CD4-positive, alpha-beta memory T cell (primary cell): ENCODE results near the gene PSMD13. TPM values are rescaled to one million over a fixed set of nuclear protein-coding genes. Genes with fewer than 3 reads are reported as not detected.

Experiments
- CTCF ChIA-PET: fragments of 350-600 bp; sonication (Branson Sonifier 250); formaldehyde crosslinking; loops from one replicate; lab custom pipeline; 2021; ENCODE audit warnings: inconsistent platforms; ENCODE audit not compliant: partially characterized antibody; lab: Charles Lee
- POLR2A ChIA-PET: fragments of 350-600 bp; sonication (Branson Sonifier 250); formaldehyde crosslinking; loops from one replicate; lab custom pipeline; 2021; ENCODE audit not compliant: partially characterized antibody; lab: Charles Lee
- DNase-seq, 5 donors: peaks; one replicate each; pipeline versions ENCODE4 v3.0.0 to v3.0.0-alpha.2; 2020 to 2022; ENCODE audit warnings: mixed read lengths in 1 of 5
- H3K27ac ChIP-seq: one replicate; pipeline ENCODE4 v1.7.0; 2013; ENCODE audit warnings: low read depth, low read length
- H3K27me3 ChIP-seq: 2 replicates; pipeline ENCODE4 v1.7.0; 2013; ENCODE audit warnings: mild to moderate bottlenecking, low read length, moderate library complexity; ENCODE audit not compliant: insufficient read depth
- H3K36me3 ChIP-seq: 2 replicates; pipeline ENCODE4 v1.7.0; 2013; ENCODE audit warnings: mild to moderate bottlenecking, low read length, moderate library complexity; ENCODE audit not compliant: insufficient read depth
- H3K4me1 ChIP-seq: 2 replicates; pipeline ENCODE4 v1.7.0; 2013; ENCODE audit warnings: mild to moderate bottlenecking, low read length, moderate library complexity; ENCODE audit not compliant: insufficient read depth
- H3K4me3 ChIP-seq, 2 donors: one replicate each; pipeline ENCODE4 v1.7.0; 2013; ENCODE audit warnings: low read length in 2 of 2, mild to moderate bottlenecking in 1 of 2
- H3K9me3 ChIP-seq, 2 donors: one replicate each; pipeline ENCODE4 v1.7.0; 2013; ENCODE audit warnings: low read length in 2 of 2, control low read depth in 1 of 2; ENCODE audit not compliant: control insufficient read depth in 1 of 2
- H3K27ac Mint-ChIP-seq, 7 donors: one replicate each; pipeline ENCODE4 v1.8.0; 2020 to 2021; ENCODE audit warnings: mixed read lengths in 7 of 7, mild to moderate bottlenecking in 6 of 7, inconsistent platforms in 3 of 7, moderate library complexity in 3 of 7
- H3K27me3 Mint-ChIP-seq, 2 donors: one replicate each; pipeline ENCODE4 v1.8.0; 2020 to 2021; ENCODE audit warnings: mixed read lengths in 2 of 2
- H3K36me3 Mint-ChIP-seq, 2 donors: one replicate each; pipeline ENCODE4 v1.8.0; 2020 to 2021; ENCODE audit warnings: mixed read lengths in 2 of 2, inconsistent platforms in 1 of 2, mild to moderate bottlenecking in 1 of 2
- H3K4me1 Mint-ChIP-seq, 4 donors: one replicate each; pipeline ENCODE4 v1.8.0; 2020 to 2021; ENCODE audit warnings: mixed read lengths in 4 of 4, mild to moderate bottlenecking in 1 of 4
- H3K4me3 Mint-ChIP-seq, 8 donors: one replicate each; pipeline ENCODE4 v1.8.0; 2020 to 2021; ENCODE audit warnings: mixed read lengths in 8 of 8, mild to moderate bottlenecking in 7 of 8, moderate library complexity in 6 of 8, inconsistent platforms in 3 of 8
- H3K9me3 Mint-ChIP-seq, 8 donors: one replicate each; pipeline ENCODE4 v1.8.0; 2020 to 2021; ENCODE audit warnings: mixed read lengths in 8 of 8, mild to moderate bottlenecking in 5 of 8, inconsistent platforms in 3 of 8, moderate library complexity in 1 of 8
- intact Hi-C: fragments of 100-400 bp; cut with micrococcal nuclease; formaldehyde crosslinking; loops from one replicate; pipeline ENCODE4 v1.15.1; 2023
- polyA plus RNA-seq, 2 donors: library from polyadenylated mRNA; unstranded; fragments of 300-500 nt; fragmentation: Illumina TruSeq; gene quantifications; one replicate each; pipeline ENCODE4 v1.2.3, GENCODE V29; 2021
- total RNA-seq, 2 experiments: library from RNA; stranded (reverse); gene quantifications; one replicate each; pipeline ENCODE4 v1.2.3, GENCODE V29; 2021

The PSMD13 gene
- total and polyA plus RNA-seq, 4 experiments from 2014 or later: 99.9 to 247 (median 143) TPM

GRCh38 chr11:270451-271318, 33.9 kb downstream of the PSMD13 start:
- no peaks in the 10 kb centered on the region for H3K36me3 ChIP-seq
- H3K4me1 Mint-ChIP-seq: peaks cover 20 to 39% (median 31%) of the 10 kb centered on the region in 4 donors
- no peak overlapping the region for H3K4me3 Mint-ChIP-seq
- H3K9me3 Mint-ChIP-seq: peaks cover 0 to 1% (median 0%) of the 10 kb centered on the region in 8 donors
- intact Hi-C loops: no loop called here
- peaks cover 25% of the 10 kb centered on the region for H3K4me1 ChIP-seq
- no peak overlapping the region for H3K27ac ChIP-seq
- no peak for DNase-seq
- H3K4me3 ChIP-seq: no peak overlapping the region
- H3K36me3 Mint-ChIP-seq: peaks cover 0 to 1% of the 10 kb centered on the region in 2 donors
- POLR2A ChIA-PET: interaction anchor here (0.6 to 12.0 kb wide), 7 partner anchors 8 to 85 kb away, joined by 3 to 549 read pairs (median 3); partner anchors contain the start of genes NLRP6 and PGGHG
- peak overlapping the region in 5 of 7 donors; percentile 42 to 99 (median 78) for H3K27ac Mint-ChIP-seq
- no peaks in the 10 kb centered on the region for H3K27me3 ChIP-seq
- CTCF ChIA-PET: interaction anchor here (1.0 kb wide), 1 partner anchor 10 kb away, joined by 3 read pairs; no protein-coding TSS in a partner anchor
- no peaks in the 10 kb centered on the region for H3K9me3 ChIP-seq
- no peaks in the 10 kb centered on the region for H3K27me3 Mint-ChIP-seq

DNA sequence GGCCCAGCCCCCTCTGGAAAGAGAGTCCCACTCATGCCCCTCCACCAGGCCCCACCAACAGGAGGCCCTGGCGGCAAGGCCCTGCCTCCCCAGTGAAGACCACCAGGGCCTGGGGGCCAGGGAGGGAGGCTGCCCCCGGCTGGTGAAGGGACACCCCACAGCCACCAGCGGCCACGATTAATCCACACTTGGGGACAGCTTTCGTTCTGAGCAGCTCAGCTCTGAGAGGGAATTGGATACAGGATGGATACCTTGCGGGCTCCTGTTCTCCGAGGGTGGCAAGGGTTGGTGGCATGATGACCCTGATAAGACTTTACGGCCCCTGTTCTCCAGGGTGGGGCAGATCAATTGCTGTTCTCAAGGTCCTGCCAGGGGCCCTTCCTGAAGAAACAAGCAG, 34.5 kb downstream of the PSMD13 start:
- Histone ChIP-seq H3K27ac (no peak overlapping the region), H3K4me1 (peaks cover 25% of the 10 kb centered on the region), H3K27me3 (no peaks in the 10 kb centered on the region), H3K36me3 (no peaks in the 10 kb centered on the region), H3K4me3 (no peak overlapping the region), H3K9me3 (no peaks in the 10 kb centered on the region)
- Mint-ChIP-seq H3K27ac (no peak overlapping the region), H3K36me3 (peaks cover 1 to 5% of the 10 kb centered on the region in 2 donors), H3K27me3 (no peaks in the 10 kb centered on the region), H3K4me1 (peaks cover 20 to 39% (median 31%) of the 10 kb centered on the region in 4 donors), H3K9me3 (peaks cover 0 to 3% (median under 1%) of the 10 kb centered on the region in 8 donors), H3K4me3 (no peak overlapping the region)
- ChIA-PET POLR2A (interaction anchor here (0.6 to 12.0 kb wide), 6 partner anchors 8 to 84 kb away, joined by 3 to 549 read pairs (median 3); partner anchors contain the start of genes NLRP6, PGGHG, PSMD13 and SIRT3), CTCF (interaction anchor here (1.0 kb wide), 1 partner anchor 10 kb away, joined by 3 read pairs; no protein-coding TSS in a partner anchor)
- no peak for DNase-seq
- intact Hi-C loops: no loop called here

DNA sequence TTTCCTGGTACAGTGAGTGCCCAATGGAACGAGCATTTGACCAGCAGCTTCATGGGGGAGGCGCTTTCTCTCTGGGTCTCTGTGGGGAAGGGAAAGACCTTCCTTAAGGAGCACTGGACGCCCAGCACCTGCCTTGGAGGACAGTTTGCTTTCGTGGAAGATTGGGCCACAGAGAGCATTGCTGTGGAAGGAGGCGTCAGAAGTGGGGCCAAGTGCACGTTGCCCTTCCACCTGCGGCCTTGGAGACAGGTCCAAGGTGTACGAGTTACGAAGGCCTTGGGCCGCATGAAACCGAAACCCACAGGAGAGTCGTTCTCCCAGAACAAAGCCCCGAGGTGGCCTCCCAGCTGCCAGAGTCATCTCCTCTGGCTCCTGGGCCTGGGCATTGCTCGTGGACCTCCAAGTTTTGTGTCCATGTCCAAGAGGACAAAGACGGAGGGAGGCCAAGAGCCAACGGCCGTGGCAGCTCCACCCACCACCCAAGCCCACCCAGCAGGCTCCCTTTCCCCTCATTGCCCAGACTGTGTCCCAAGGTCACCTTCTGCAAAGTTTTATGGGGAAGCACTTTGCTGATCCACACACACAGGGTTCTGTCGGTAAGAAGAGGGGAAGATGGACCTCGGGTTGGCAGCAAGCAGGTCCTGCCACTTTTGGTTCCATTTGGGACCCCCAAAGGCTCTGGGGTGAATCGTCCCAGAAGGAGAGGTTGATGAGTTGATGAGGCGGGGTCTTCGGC, 35.6 kb downstream of the PSMD13 start:
- no peaks in the 10 kb centered on the region for H3K27me3 Mint-ChIP-seq
- no peak overlapping the region for H3K27ac ChIP-seq
- H3K9me3 ChIP-seq: no peaks in the 10 kb centered on the region
- no peaks in the 10 kb centered on the region for H3K36me3 ChIP-seq
- H3K4me3 Mint-ChIP-seq: no peak overlapping the region
- H3K4me1 Mint-ChIP-seq: peaks cover 18 to 40% (median 32%) of the 10 kb centered on the region in 4 donors
- peaks cover 0 to 9% (median under 1%) of the 10 kb centered on the region in 8 donors for H3K9me3 Mint-ChIP-seq
- peaks cover 4 to 10% of the 10 kb centered on the region in 2 donors for H3K36me3 Mint-ChIP-seq
- CTCF ChIA-PET: interaction anchor here (0.5 to 1.0 kb wide), 2 partner anchors 9 to 15 kb away, joined by 3 read pairs; no protein-coding TSS in a partner anchor
- H3K27me3 ChIP-seq: no peaks in the 10 kb centered on the region
- no peak overlapping the region for H3K4me3 ChIP-seq
- H3K4me1 ChIP-seq: peaks cover 25% of the 10 kb centered on the region
- peak overlapping the region in 5 of 7 donors; percentile 22 to 72 (median 42) for H3K27ac Mint-ChIP-seq
- no peak for DNase-seq
- POLR2A ChIA-PET: interaction anchor here (1.0 to 12.0 kb wide), 2 partner anchors 12 to 36 kb away, joined by 3 to 549 read pairs; partner anchors contain the start of genes NLRP6, PGGHG, PSMD13 and SIRT3
- intact Hi-C loops: no loop called here

DNA sequence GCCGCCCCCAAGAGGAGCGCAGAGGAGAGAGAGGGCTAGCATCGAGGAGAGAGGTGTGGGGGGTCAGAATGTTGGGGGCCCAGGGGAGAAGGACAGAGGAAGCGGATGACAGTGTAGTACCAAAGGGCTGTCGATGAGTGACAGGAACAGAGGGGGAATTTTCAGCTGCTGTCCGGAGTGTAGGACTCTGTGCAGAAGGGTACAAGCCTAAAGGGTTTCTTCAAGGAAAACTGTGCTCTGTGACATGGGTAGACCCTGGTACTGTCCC, 36.1 kb downstream of the PSMD13 start:
- peaks cover 0 to 9% (median under 1%) of the 10 kb centered on the region in 8 donors for H3K9me3 Mint-ChIP-seq
- POLR2A ChIA-PET: interaction anchor here (12.0 kb wide), 1 partner anchor 12 kb away, joined by 549 read pairs; the partner anchor contains the start of genes NLRP6 and PGGHG
- CTCF ChIA-PET: no interaction called here

GRCh38 chr11:276219-276618, 39.4 kb downstream of the PSMD13 start:
- Mint-ChIP-seq H3K27me3 (no peaks in the 10 kb centered on the region), H3K4me3 (no peak overlapping the region), H3K4me1 (peaks cover 13 to 36% (median 25%) of the 10 kb centered on the region in 4 donors), H3K27ac (peak overlapping the region in 2 of 7 donors; percentile 74 to 80), H3K36me3 (peaks cover 6 to 14% of the 10 kb centered on the region in 2 donors), H3K9me3 (peaks cover 0 to 9% (median 2%) of the 10 kb centered on the region in 8 donors)
- no peak for DNase-seq
- Histone ChIP-seq H3K9me3 (no peaks in the 10 kb centered on the region), H3K4me1 (peaks cover 37% of the 10 kb centered on the region), H3K27me3 (no peaks in the 10 kb centered on the region), H3K27ac (no peak overlapping the region), H3K36me3 (no peaks in the 10 kb centered on the region), H3K4me3 (no peak overlapping the region)
- POLR2A ChIA-PET: interaction anchor here (0.7 to 12.0 kb wide), 4 partner anchors 8 to 70 kb away, joined by 3 to 549 read pairs (median 4); partner anchors contain the start of genes NLRP6 and PGGHG
- intact Hi-C loops: no loop called here
- CTCF ChIA-PET: interaction anchor here (1.1 to 2.0 kb wide), 3 partner anchors 26 to 39 kb away, joined by 4 to 7 read pairs (median 4); no protein-coding TSS in a partner anchor

More for the DNA sequence above, 36.1 kb downstream of the PSMD13 start:
- H3K27me3 ChIP-seq: no peaks in the 10 kb centered on the region
- intact Hi-C loops: no loop called here
- peaks cover 25% of the 10 kb centered on the region for H3K4me1 ChIP-seq
- H3K27me3 Mint-ChIP-seq: no peaks in the 10 kb centered on the region
- H3K27ac ChIP-seq: no peak overlapping the region
- peaks cover 21 to 40% (median 34%) of the 10 kb centered on the region in 4 donors for H3K4me1 Mint-ChIP-seq
- peak overlapping the region in 6 of 7 donors; percentile 15 to 72 (median 38) for H3K27ac Mint-ChIP-seq
- H3K36me3 Mint-ChIP-seq: peaks cover 4 to 14% of the 10 kb centered on the region in 2 donors
- DNase-seq: no peak
- H3K4me3 ChIP-seq: no peak overlapping the region
- no peaks in the 10 kb centered on the region for H3K36me3 ChIP-seq
- no peak overlapping the region for H3K4me3 Mint-ChIP-seq
- H3K9me3 ChIP-seq: no peaks in the 10 kb centered on the region

- no peak within 1 kb of the TSS for H3K27ac ChIP-seq
- H3K27ac Mint-ChIP-seq: peak within 1 kb of the TSS in 6 of 7 donors; percentile 64 to 92 (median 85)
- H3K4me1 Mint-ChIP-seq: peaks cover 25 to 57% (median 43%) of the 10 kb centered on the region in 4 donors
- no peak for DNase-seq
- H3K9me3 Mint-ChIP-seq: peaks cover 0 to 9% (median 2%) of the 10 kb centered on the region in 8 donors
- ChIA-PET CTCF (interaction anchor here (1.0 to 8.4 kb wide), 4 partner anchors 10 to 31 kb away, joined by 3 to 81 read pairs (median 20); no protein-coding TSS in a partner anchor), POLR2A (interaction anchor here (0.7 to 14.3 kb wide), 16 partner anchors 8 to 228 kb away, joined by 3 to 549 read pairs (median 18); partner anchors contain the start of genes BET1L, IFITM1, PGGHG and PSMD13)
- no peaks in the 10 kb centered on the region for H3K27me3 Mint-ChIP-seq
- no peaks in the 10 kb centered on the region for H3K9me3 ChIP-seq
- H3K4me1 ChIP-seq: peaks cover 56% of the 10 kb centered on the region
- intact Hi-C loops: no loop called here
- H3K36me3 Mint-ChIP-seq: peaks cover 21 to 24% of the 10 kb centered on the region in 2 donors
- peak within 1 kb of the TSS; percentile 77 to 89 (median 82) for H3K4me3 Mint-ChIP-seq
- peak within 1 kb of the TSS in 1 of 2 donors; percentile 59 for H3K4me3 ChIP-seq
- H3K36me3 ChIP-seq: no peaks in the 10 kb centered on the region
- no peaks in the 10 kb centered on the region for H3K27me3 ChIP-seq
Observed at GRCh38 chr11:278001-278951, 41.5 kb downstream of the PSMD13 start, which contains the start of gene NLRP6. TSS of gene NLRP6 (plus strand) at chr11:278407. CDS start at chr11:278570, 163 bp downstream.
